Measurements from ENCODE around the gene RPL27A. TPM values are rescaled to one million over a fixed set of nuclear protein-coding genes. Genes with fewer than 3 reads are reported as not detected.
"Not testable (repeated sequence)": the region's sequence is repeated elsewhere in the genome, so short reads cannot be mapped to it uniquely, and the experiment has no call there.

The RPL27A gene
- total and polyA plus RNA-seq, 2 donors (not counting 3 experiments of a cell fraction or from before 2014, with no cell fraction given) = 1,303 to 1,363 TPM

DNA sequence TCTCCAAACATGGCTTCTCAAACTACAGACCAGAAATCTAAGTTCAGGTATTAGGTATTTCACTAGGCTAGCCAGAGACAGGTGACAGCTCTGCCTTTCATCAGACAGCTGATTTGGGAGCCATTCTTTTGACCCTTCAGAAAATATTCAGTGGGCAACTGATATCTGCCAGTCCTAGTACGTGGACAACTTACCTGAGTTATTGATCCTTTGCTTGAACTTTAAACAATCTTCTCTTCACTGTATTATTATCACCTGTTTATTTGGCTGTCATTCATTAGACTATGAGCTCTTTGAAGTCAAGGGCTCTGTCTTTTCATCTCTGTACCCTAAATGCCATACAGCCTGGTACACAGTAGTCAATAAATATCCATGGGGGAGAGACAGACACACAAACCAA is 17.4 kb upstream of the RPL27A start:
- POLR2A ChIA-PET = no interaction called here
- intact Hi-C loops (cut with micrococcal nuclease) = no loop called here
- Histone ChIP-seq H3K4me1 (ENCODE audit: control insufficient read depth, extremely low read depth, insufficient read depth, low read length) (no peaks in the 10 kb centered on the region), H2AFZ (ENCODE audit: low read depth, low read length) (no peak overlapping the region), H3K4me3 (replicated peaks in 1 of 3; ENCODE audit: insufficient read depth in 1 of 3, low read depth in 1 of 3, low read length in 3 of 3) (no peak overlapping the region), H3K9me3 (replicated peaks; ENCODE audit: control insufficient read depth, insufficient read depth, low read length) (no peaks in the 10 kb centered on the region), H3K79me2 (ENCODE audit: control insufficient read depth, insufficient read depth, low read length) (no peaks in the 10 kb centered on the region), H3K27ac (ENCODE audit: insufficient read depth, low read depth, low read length) (no peak overlapping the region), H4K20me1 (replicated peaks; ENCODE audit: control insufficient read depth, extremely low read depth, insufficient read depth, low read length) (no peaks in the 10 kb centered on the region), H3K27me3 (ENCODE audit: control insufficient read depth in 2 of 2, insufficient read depth in 2 of 2, low read length in 2 of 2) (no peaks in the 10 kb centered on the region), H3K9me1 (replicated peaks; ENCODE audit: control insufficient read depth, extremely low read depth, insufficient read depth, low read length) (no peaks in the 10 kb centered on the region), H3K9ac (replicated peaks; ENCODE audit: extremely low read depth, insufficient read depth, low read length) (no peak overlapping the region), H3K36me3 (ENCODE audit: control insufficient read depth in 2 of 2, extremely low read depth in 1 of 2, insufficient read depth in 2 of 2, low read length in 2 of 2) (peaks cover 0 to 2% of the 10 kb centered on the region in 2 experiments), H3K4me2 (ENCODE audit: insufficient read depth, low read length) (no peak overlapping the region)
- BruUV-seq (replicated peaks) = no TSS peak
- dilution Hi-C loops (cut with MboI; ENCODE audit: extremely low pct_ligation_motif_present, low sequenced_read_pairs) = no loop called here
- DNase-seq (ENCODE audit: low read depth, low spot score) = no peak
- CTCF ChIA-PET = interaction anchor here (1.4 kb wide), 1 partner anchor 24 kb away, joined by 4 read pairs; no protein-coding TSS in a partner anchor
- TF ChIP-seq POLR2A (IDR thresholded peaks at IDR 0.05; ENCODE audit: low read depth, low read length) (no peak), EZH2 (IDR thresholded peaks at IDR 0.05; ENCODE audit: borderline replicate concordance, low read depth, low read length, severe bottlenecking) (no peak), POLR2AphosphoS5 (IDR thresholded peaks at IDR 0.05; ENCODE audit: insufficient read depth, low read depth, low read length) (no peak), JUN (IDR thresholded peaks at IDR 0.05; ENCODE audit: borderline replicate concordance, insufficient read depth, insufficient read length, low read depth) (no peak), MAX (IDR thresholded peaks at IDR 0.05; ENCODE audit: insufficient read depth, insufficient read length) (no peak), GATA2 (IDR thresholded peaks at IDR 0.05; ENCODE audit: insufficient read depth, insufficient read length, low read depth, low read length) (no peak), CTCF (IDR thresholded peaks at IDR 0.05; ENCODE audit: extremely low read depth in 1 of 2, insufficient read depth in 1 of 2, low read depth in 1 of 2, low read length in 2 of 2) (no peak), MYC (IDR thresholded peaks at IDR 0.05; ENCODE audit: low read depth, low read length) (no peak), FOS (IDR thresholded peaks at IDR 0.05; ENCODE audit: borderline replicate concordance, insufficient read depth, low read length) (no peak)
- no peak for FAIRE-seq

DNA sequence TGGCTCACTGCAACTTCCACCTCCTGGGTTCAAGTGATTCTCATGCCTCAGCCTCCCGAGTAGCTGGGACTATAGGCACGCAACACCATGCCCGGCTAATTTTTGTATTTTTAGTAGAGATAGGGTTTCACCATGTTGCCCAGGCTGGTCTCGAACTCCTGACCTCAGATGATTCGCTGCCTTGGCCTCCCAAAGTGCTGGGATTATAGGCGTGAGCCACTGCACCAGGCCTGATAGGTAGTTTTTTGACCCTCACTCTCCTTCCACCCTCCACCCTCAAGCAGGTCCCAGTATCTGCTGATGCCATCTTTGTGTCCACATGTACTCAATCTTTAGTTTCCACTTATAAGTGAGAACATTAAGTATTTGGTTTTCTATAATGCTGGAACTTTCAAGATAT is 12.5 kb upstream of the RPL27A start:
- H3K4me2 ChIP-seq (ENCODE audit: insufficient read depth, low read length); H3K79me2 ChIP-seq (ENCODE audit: control insufficient read depth, insufficient read depth, low read length); POLR2A ChIA-PET; intact Hi-C loops (cut with micrococcal nuclease); H3K36me3 ChIP-seq (ENCODE audit: control insufficient read depth in 2 of 2, extremely low read depth in 1 of 2, insufficient read depth in 2 of 2, low read length in 2 of 2); H3K27ac ChIP-seq (ENCODE audit: insufficient read depth, low read depth, low read length); DNase-seq (ENCODE audit: low read depth, low spot score); H3K9ac ChIP-seq (replicated peaks; ENCODE audit: extremely low read depth, insufficient read depth, low read length); H3K4me3 ChIP-seq (replicated peaks in 1 of 3; ENCODE audit: insufficient read depth in 1 of 3, low read depth in 1 of 3, low read length in 3 of 3); BruUV-seq (replicated peaks); H3K27me3 ChIP-seq (ENCODE audit: control insufficient read depth in 2 of 2, insufficient read depth in 2 of 2, low read length in 2 of 2); H2AFZ ChIP-seq (ENCODE audit: low read depth, low read length); H3K9me3 ChIP-seq (replicated peaks; ENCODE audit: control insufficient read depth, insufficient read depth, low read length); FAIRE-seq; dilution Hi-C loops (cut with MboI; ENCODE audit: extremely low pct_ligation_motif_present, low sequenced_read_pairs); H4K20me1 ChIP-seq (replicated peaks; ENCODE audit: control insufficient read depth, extremely low read depth, insufficient read depth, low read length); H3K9me1 ChIP-seq (replicated peaks; ENCODE audit: control insufficient read depth, extremely low read depth, insufficient read depth, low read length): not testable (repeated sequence)
- H3K4me1 ChIP-seq (ENCODE audit: control insufficient read depth, extremely low read depth, insufficient read depth, low read length) = peaks cover 18% of the 10 kb centered on the region
- CTCF ChIA-PET = interaction anchor here (1.4 to 1.7 kb wide), 2 partner anchors 12 to 290 kb away, joined by 3 to 17 read pairs; partner anchors contain the start of genes RPL27A and TRIM66

All from endothelial cell of umbilical vein (primary cell).